Parathyroid adenoma (tissue), 2 donors: Measurements from ENCODE around the gene CNR2.

Experiments used
- H2AFZ ChIP-seq: fragments of 300-600 bp; sonication (generic); one replicate; pipeline ENCODE4 v1.7.0; 2017; ENCODE audit warnings: antibody characterized with exemption, mild to moderate bottlenecking
- H3K27ac ChIP-seq: fragments of 300-600 bp; sonication (generic); one replicate; pipeline ENCODE4 v1.7.0; 2017
- H3K27me3 ChIP-seq: fragments of 300-600 bp; sonication (generic); one replicate; pipeline ENCODE4 v1.7.0; 2017; ENCODE audit warnings: low read length; ENCODE audit not compliant: control insufficient read depth, insufficient read depth
- H3K36me3 ChIP-seq: fragments of 300-600 bp; sonication (generic); one replicate; pipeline ENCODE4 v1.7.0; 2017; ENCODE audit warnings: low read length; ENCODE audit not compliant: control insufficient read depth, insufficient read depth
- H3K4me1 ChIP-seq: fragments of 300-600 bp; sonication (generic); one replicate; pipeline ENCODE4 v1.7.0; 2017; ENCODE audit warnings: control low read depth
- H3K4me2 ChIP-seq: fragments of 300-600 bp; sonication (generic); one replicate; pipeline ENCODE4 v1.7.0; 2017; ENCODE audit warnings: low read length
- H3K4me3 ChIP-seq: fragments of 300-600 bp; sonication (generic); one replicate; pipeline ENCODE4 v1.7.0; 2017; ENCODE audit warnings: low read depth, low read length
- H3K79me2 ChIP-seq: fragments of 300-600 bp; sonication (generic); one replicate; pipeline ENCODE4 v1.7.0; 2017; ENCODE audit warnings: control low read depth
- H3K9ac ChIP-seq: fragments of 300-600 bp; sonication (generic); one replicate; pipeline ENCODE4 v1.7.0; 2017; ENCODE audit warnings: mild to moderate bottlenecking
- H3K9me3 ChIP-seq: fragments of 300-600 bp; sonication (generic); one replicate; pipeline ENCODE4 v1.7.0; 2017; ENCODE audit warnings: low read length; ENCODE audit not compliant: control insufficient read depth
- TF ChIP-seq, protein P1 (sequence below): fragments of 300-600 bp; sonication (generic); IDR thresholded peaks from one replicate; pipeline ENCODE4 v1.7.0; 2017; ENCODE audit warnings: antibody characterized with exemption, mild to moderate bottlenecking
- donor health status: primary hyperparathyroidism.

Gene CNR2

DNA sequence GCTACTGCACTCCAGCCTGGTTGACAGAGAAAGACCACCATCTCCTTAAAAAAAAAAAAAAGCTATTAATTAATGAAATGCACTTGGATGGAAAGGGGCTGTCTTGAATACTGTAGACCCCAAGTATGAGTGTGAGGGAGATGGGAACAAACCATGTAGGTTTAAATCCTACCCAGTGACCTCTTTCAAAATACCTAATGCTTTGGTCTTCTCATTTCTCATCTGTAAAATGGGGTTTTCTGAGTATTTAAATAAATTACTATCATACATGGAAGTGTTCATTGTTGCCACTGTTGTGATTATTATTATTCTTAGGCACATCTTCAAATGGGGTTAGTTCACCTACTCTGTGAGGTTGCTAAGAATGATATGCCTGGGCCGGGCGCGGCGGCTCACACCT is 27.9 kb downstream of the CNR2 start:
- H3K27me3 ChIP-seq = no peaks in the 10 kb centered on the region
- no peak overlapping the region for H2AFZ ChIP-seq
- no peak overlapping the region for H3K4me2 ChIP-seq
- H3K36me3 ChIP-seq = no peaks in the 10 kb centered on the region
- H3K9ac ChIP-seq = no peak overlapping the region
- TF ChIP-seq, protein P1, sequence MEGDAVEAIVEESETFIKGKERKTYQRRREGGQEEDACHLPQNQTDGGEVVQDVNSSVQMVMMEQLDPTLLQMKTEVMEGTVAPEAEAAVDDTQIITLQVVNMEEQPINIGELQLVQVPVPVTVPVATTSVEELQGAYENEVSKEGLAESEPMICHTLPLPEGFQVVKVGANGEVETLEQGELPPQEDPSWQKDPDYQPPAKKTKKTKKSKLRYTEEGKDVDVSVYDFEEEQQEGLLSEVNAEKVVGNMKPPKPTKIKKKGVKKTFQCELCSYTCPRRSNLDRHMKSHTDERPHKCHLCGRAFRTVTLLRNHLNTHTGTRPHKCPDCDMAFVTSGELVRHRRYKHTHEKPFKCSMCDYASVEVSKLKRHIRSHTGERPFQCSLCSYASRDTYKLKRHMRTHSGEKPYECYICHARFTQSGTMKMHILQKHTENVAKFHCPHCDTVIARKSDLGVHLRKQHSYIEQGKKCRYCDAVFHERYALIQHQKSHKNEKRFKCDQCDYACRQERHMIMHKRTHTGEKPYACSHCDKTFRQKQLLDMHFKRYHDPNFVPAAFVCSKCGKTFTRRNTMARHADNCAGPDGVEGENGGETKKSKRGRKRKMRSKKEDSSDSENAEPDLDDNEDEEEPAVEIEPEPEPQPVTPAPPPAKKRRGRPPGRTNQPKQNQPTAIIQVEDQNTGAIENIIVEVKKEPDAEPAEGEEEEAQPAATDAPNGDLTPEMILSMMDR = no peak
- H3K9me3 ChIP-seq = no peaks in the 10 kb centered on the region
- H3K4me1 ChIP-seq = no peaks in the 10 kb centered on the region
- H3K4me3 ChIP-seq = no peak overlapping the region
- no peak overlapping the region for H3K27ac ChIP-seq
- no peaks in the 10 kb centered on the region for H3K79me2 ChIP-seq

DNA sequence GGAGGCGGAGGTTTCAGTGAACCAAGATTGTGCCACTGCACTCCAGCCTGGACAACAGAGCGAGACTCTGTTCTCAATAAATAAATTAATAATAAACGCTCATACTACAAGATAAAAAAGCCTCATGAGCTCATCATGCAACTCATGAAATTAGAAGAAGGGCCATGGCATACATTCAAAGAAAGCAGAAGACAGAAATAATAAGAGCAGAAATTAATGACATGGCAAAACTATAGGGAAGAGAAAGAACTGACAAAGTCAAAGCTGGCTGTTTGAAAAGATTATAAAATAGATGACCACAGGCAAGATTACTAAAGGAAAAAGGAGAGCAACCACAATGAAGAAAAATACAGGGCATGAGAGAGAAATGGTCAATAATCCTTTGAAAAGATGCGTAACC is 30.4 kb downstream of the CNR2 start:
- Histone ChIP-seq H3K27ac (no peak overlapping the region), H3K9ac (no peak overlapping the region), H3K36me3 (no peaks in the 10 kb centered on the region), H3K27me3 (no peaks in the 10 kb centered on the region), H3K4me1 (no peaks in the 10 kb centered on the region), H3K4me3 (no peak overlapping the region), H2AFZ (no peak overlapping the region), H3K4me2 (no peak overlapping the region), H3K9me3 (no peaks in the 10 kb centered on the region), H3K79me2 (no peaks in the 10 kb centered on the region)
- TF ChIP-seq, protein P1 = no peak

DNA sequence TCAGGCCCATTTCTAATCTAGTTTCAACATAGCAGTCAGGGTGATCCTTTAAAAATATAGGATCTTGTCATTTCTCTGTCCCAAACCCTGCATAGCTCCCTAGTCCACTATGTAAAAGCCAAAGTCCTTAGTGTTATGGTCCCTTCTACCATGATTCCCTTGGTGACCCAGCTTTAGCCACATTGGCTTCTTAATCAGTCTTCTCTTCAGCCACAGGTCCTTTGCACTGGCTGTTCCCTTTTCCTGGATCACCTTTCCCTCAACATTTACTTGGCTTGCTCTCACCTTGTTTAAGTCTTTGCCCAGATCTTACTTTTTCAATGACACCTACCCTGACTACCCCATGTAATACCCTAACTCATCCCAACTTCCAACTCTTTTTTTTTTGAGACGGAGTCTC is 33.4 kb downstream of the CNR2 start:
- H3K9ac ChIP-seq = no peak overlapping the region
- no peaks in the 10 kb centered on the region for H3K79me2 ChIP-seq
- H3K27ac ChIP-seq = no peak overlapping the region
- no peaks in the 10 kb centered on the region for H3K4me1 ChIP-seq
- TF ChIP-seq, protein P1 = no peak
- no peaks in the 10 kb centered on the region for H3K27me3 ChIP-seq
- no peak overlapping the region for H2AFZ ChIP-seq
- H3K4me3 ChIP-seq = no peak overlapping the region
- no peaks in the 10 kb centered on the region for H3K36me3 ChIP-seq
- H3K4me2 ChIP-seq = no peak overlapping the region
- H3K9me3 ChIP-seq = no peaks in the 10 kb centered on the region

DNA sequence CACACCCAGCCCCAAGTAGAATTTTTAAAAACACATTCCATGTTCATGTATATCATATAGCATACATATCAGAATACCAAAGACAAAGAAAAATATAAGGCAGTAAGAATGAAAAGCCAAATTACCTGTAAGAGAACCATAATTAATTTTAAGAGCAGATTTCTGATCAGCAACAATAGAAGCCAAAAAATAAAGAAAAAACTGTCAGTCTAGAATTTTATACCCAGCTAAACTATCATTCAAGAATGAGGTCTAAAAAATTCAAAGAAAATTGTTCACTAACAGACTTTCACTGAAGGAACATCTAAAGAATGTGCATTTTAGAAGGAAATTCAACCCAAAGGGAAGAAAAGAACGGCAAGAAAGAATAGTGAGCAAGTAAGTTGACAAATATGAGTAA is 34.5 kb downstream of the CNR2 start:
- no peaks in the 10 kb centered on the region for H3K79me2 ChIP-seq
- no peak overlapping the region for H2AFZ ChIP-seq
- H3K36me3 ChIP-seq = no peaks in the 10 kb centered on the region
- no peak overlapping the region for H3K4me3 ChIP-seq
- H3K4me1 ChIP-seq = no peaks in the 10 kb centered on the region
- no peak overlapping the region for H3K27ac ChIP-seq
- H3K27me3 ChIP-seq = no peaks in the 10 kb centered on the region
- H3K9me3 ChIP-seq = no peaks in the 10 kb centered on the region
- TF ChIP-seq, protein P1 = no peak
- H3K9ac ChIP-seq = no peak overlapping the region
- H3K4me2 ChIP-seq = no peak overlapping the region

DNA sequence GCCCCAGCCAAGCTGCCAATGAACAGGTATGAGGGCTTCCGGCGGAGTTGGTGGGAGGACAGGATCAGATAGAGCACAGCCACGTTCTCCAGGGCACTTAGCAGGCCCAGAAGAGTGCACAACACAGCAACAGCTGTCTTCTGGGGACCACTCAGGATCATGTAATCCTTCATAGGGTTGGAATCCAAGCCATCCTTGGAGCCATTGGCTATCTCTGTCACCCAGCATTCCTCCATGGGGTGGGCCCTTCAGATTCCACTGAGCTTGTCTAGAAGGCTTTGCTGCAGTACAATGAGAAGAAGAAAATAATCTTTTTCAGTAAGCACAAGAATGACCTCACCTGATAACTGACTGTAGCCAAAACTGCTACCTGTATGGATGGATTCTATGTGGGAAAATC is 37.8 kb downstream of the CNR2 start:
- Histone ChIP-seq H3K27me3 (no peaks in the 10 kb centered on the region), H3K9me3 (no peaks in the 10 kb centered on the region), H3K27ac (no peak overlapping the region), H3K4me1 (no peaks in the 10 kb centered on the region), H3K9ac (no peak overlapping the region), H2AFZ (no peak overlapping the region), H3K36me3 (no peaks in the 10 kb centered on the region), H3K4me2 (no peak overlapping the region), H3K4me3 (no peak overlapping the region), H3K79me2 (no peaks in the 10 kb centered on the region)
- TF ChIP-seq, protein P1 = no peak
